H7 (cell line): ENCODE measurements around the gene PACSIN1. TPM values are rescaled to one million over a fixed set of nuclear protein-coding genes. Genes with fewer than 3 reads are reported as not detected.

ENCODE experiments used
- DNase-seq: peaks from one replicate; pipeline ENCODE4 v3.0.0; 2012
- H3K27me3 ChIP-seq: 2 replicates; pipeline ENCODE4 v1.6.0; 2011; ENCODE audit warnings: mild to moderate bottlenecking, low read length; ENCODE audit not compliant: control insufficient read depth, insufficient read depth
- H3K36me3 ChIP-seq: replicated peaks from 2 replicates; pipeline ENCODE4 v1.5.1; 2011; ENCODE audit warnings: low read length; ENCODE audit not compliant: control insufficient read depth, insufficient read depth
- H3K4me3 ChIP-seq: 2 replicates; pipeline ENCODE4 v1.5.1; 2011; ENCODE audit warnings: low read depth, mild to moderate bottlenecking, control low read depth, low read length, moderate library complexity; ENCODE audit not compliant: insufficient read depth
- total RNA-seq: library from RNA; depleted of rRNA; stranded (reverse); fragments of >200 nt; shearing (Covaris generic); gene quantifications from 2 replicates; pipeline ENCODE4 v1.2.3, GENCODE V29; 2014

Gene PACSIN1
- total RNA-seq, 1 experiment from 2014 or later = 3.4 TPM

GRCh38 chr6:34510299-34510698 lies 44.4 kb downstream of the PACSIN1 start:
- Histone ChIP-seq H3K36me3 (no peaks in the 10 kb centered on the region), H3K4me3 (no peak overlapping the region), H3K27me3 (peaks cover 9% of the 10 kb centered on the region)
- no peak for DNase-seq

- peak; percentile 26 for DNase-seq
- H3K36me3 ChIP-seq = no peaks in the 10 kb centered on the region
- H3K4me3 ChIP-seq = no peak overlapping the region
- peaks cover 14% of the 10 kb centered on the region for H3K27me3 ChIP-seq
Measured at GRCh38 chr6:34511214-34511914, 45.5 kb downstream of the PACSIN1 start.

GRCh38 chr6:34511915-34512737 lies 46.2 kb downstream of the PACSIN1 start:
- Histone ChIP-seq H3K27me3 (peaks cover 14% of the 10 kb centered on the region), H3K36me3 (no peaks in the 10 kb centered on the region), H3K4me3 (no peak overlapping the region)
- peak; percentile 45 for DNase-seq

- Histone ChIP-seq H3K36me3 (no peaks in the 10 kb centered on the region), H3K27me3 (peaks cover 14% of the 10 kb centered on the region), H3K4me3 (no peak overlapping the region)
- peak; percentile 47 for DNase-seq
Measured at GRCh38 chr6:34512738-34513115, 46.9 kb downstream of the PACSIN1 start.

GRCh38 chr6:34513646-34514045 lies 47.8 kb downstream of the PACSIN1 start:
- Histone ChIP-seq H3K36me3 (no peaks in the 10 kb centered on the region), H3K27me3 (peaks cover 14% of the 10 kb centered on the region), H3K4me3 (no peak overlapping the region)
- DNase-seq = peak; percentile 80

- Histone ChIP-seq H3K27me3 (peaks cover 14% of the 10 kb centered on the region), H3K4me3 (peak overlapping the region; percentile 56; the same call in 1 of the 2 replicates), H3K36me3 (no peaks in the 10 kb centered on the region)
- DNase-seq = peak; percentile 25
Measured at GRCh38 chr6:34514112-34514511, 48.2 kb downstream of the PACSIN1 start.

- H3K27me3 ChIP-seq = peaks cover 14% of the 10 kb centered on the region
- H3K36me3 ChIP-seq = no peaks in the 10 kb centered on the region
- DNase-seq = peak; percentile 95
- H3K4me3 ChIP-seq = peak overlapping the region; percentile 56
Measured at GRCh38 chr6:34514593-34515472, 49.0 kb downstream of the PACSIN1 start.

- Histone ChIP-seq H3K4me3 (no peak overlapping the region), H3K36me3 (no peaks in the 10 kb centered on the region), H3K27me3 (peaks cover 14% of the 10 kb centered on the region)
- peak; percentile 53 for DNase-seq
Measured at GRCh38 chr6:34515473-34516387, 49.9 kb downstream of the PACSIN1 start.

GRCh38 chr6:34516391-34517324 lies 50.8 kb downstream of the PACSIN1 start:
- DNase-seq = peak; percentile 59
- Histone ChIP-seq H3K4me3 (no peak overlapping the region), H3K36me3 (no peaks in the 10 kb centered on the region), H3K27me3 (peaks cover 14% of the 10 kb centered on the region)

- Histone ChIP-seq H3K27me3 (peaks cover 14% of the 10 kb centered on the region), H3K36me3 (no peaks in the 10 kb centered on the region), H3K4me3 (no peak overlapping the region)
- DNase-seq = peak; percentile 47
Measured at GRCh38 chr6:34517461-34517881, 51.6 kb downstream of the PACSIN1 start.

- peak; percentile 49 for DNase-seq
- Histone ChIP-seq H3K36me3 (no peaks in the 10 kb centered on the region), H3K4me3 (no peak overlapping the region)
Measured at GRCh38 chr6:34517966-34518365, 52.1 kb downstream of the PACSIN1 start.

GRCh38 chr6:34518669-34519365 lies 52.9 kb downstream of the PACSIN1 start:
- DNase-seq = peak; percentile 27
- Histone ChIP-seq H3K4me3 (no peak overlapping the region), H3K36me3 (no peaks in the 10 kb centered on the region), H3K27me3 (peaks cover 14% of the 10 kb centered on the region)

More at GRCh38 chr6:34517966-34518365, 52.1 kb downstream of the PACSIN1 start:
- peaks cover 14% of the 10 kb centered on the region for H3K27me3 ChIP-seq
